K562 (cell line): ENCODE results near the gene CUL2. TPM values are rescaled to one million over a fixed set of nuclear protein-coding genes. Genes with fewer than 3 reads are reported as not detected.
A peak's percentile ranks its signal among the peaks of the same experiment; 100 is the strongest.

Experiments used
- ARNT ChIP-seq, 2 experiments: fragments of 450-650 bp; IDR thresholded peaks; 2 replicates each; pipeline ENCODE4 v1.6.1; 2016; ENCODE audit warnings: mild to moderate bottlenecking in 1 of 2
- E2F3 ChIP-seq: fragments of 250-450 bp; sonication (Bioruptor Pico); IDR thresholded peaks from 2 replicates; pipeline ENCODE4 v1.4.0; 2020; ENCODE audit warnings: mild to moderate bottlenecking
- EGR1 ChIP-seq: fragments of 450-650 bp; conservative IDR thresholded peaks from 2 replicates; pipeline ENCODE4 v1.6.1; 2017; ENCODE audit warnings: mild to moderate bottlenecking
- EWSR1 ChIP-seq: fragments of 450-650 bp; IDR thresholded peaks from 2 replicates; pipeline ENCODE4 v1.6.1; 2018; ENCODE audit warnings: borderline replicate concordance, mild to moderate bottlenecking, low read depth, moderate library complexity; ENCODE audit not compliant: partially characterized antibody
- GABPA ChIP-seq: fragments of 200-800 bp; sonication (Bioruptor generic); conservative IDR thresholded peaks from 2 replicates; pipeline ENCODE4 v1.6.1; 2016; ENCODE audit warnings: low read depth, missing genetic modification characterization, missing compliant biosample characterization
- MEF2A ChIP-seq: IDR thresholded peaks from 2 replicates; pipeline ENCODE4 v1.6.1; 2011; ENCODE audit warnings: low read depth, mild to moderate bottlenecking, low read length, moderate library complexity; ENCODE audit not compliant: control insufficient read depth
- MYC ChIP-seq, 2 experiments: fragments of 250-450 bp in 1 of 2; sonication (Bioruptor Pico) in 1 of 2; IDR thresholded peaks; 2 replicates each; pipeline versions ENCODE4 v1.5.1 to v1.6.1; 2012 to 2021; ENCODE audit warnings: low read depth in 2 of 2, borderline replicate concordance in 1 of 2, improper control_type of control experiment in 1 of 2, low read length in 1 of 2, mild to moderate bottlenecking in 1 of 2, moderate library complexity in 1 of 2
- NR2C2 ChIP-seq, 2 experiments: fragments of 200-800 bp in 1 of 2; sonication (Bioruptor generic) in 1 of 2; sonication (generic) in 1 of 2; formaldehyde crosslinking in 1 of 2; IDR thresholded peaks; 2 replicates each; pipeline versions ENCODE4 v1.6.1 to v1.8.0; 2016 to 2022; ENCODE audit warnings: mild to moderate bottlenecking in 1 of 2, missing compliant biosample characterization in 1 of 2, missing genetic modification characterization in 1 of 2, missing genetic modification reagents in 1 of 2
- RBFOX2 ChIP-seq: fragments of 200-400 bp; formaldehyde crosslinking; IDR thresholded peaks from 2 replicates; pipeline ENCODE4 v1.6.1; 2017; ENCODE audit warnings: low read depth, mild to moderate bottlenecking, low read length, moderate library complexity
- TARDBP ChIP-seq: fragments of 450-650 bp; IDR thresholded peaks from 2 replicates; pipeline ENCODE4 v1.6.1; 2016
- XRCC4 ChIP-seq: IDR thresholded peaks from one replicate; pipeline ENCODE4 v1.6.1; 2011; ENCODE audit not compliant: insufficient read depth, insufficient read length; ENCODE audit errors: extremely low read depth
- ZNF384 ChIP-seq: IDR thresholded peaks from 2 replicates; pipeline ENCODE4 v1.6.1; 2012; ENCODE audit warnings: low read depth, low read length, improper control_type of control experiment
- ZSCAN29 ChIP-seq: fragments of 450-650 bp; IDR thresholded peaks from 2 replicates; pipeline ENCODE4 v1.6.1; 2017
- polyA plus RNA-seq, 8 experiments: library from polyadenylated mRNA; depleted of rRNA in 4 of 8; stranded (reverse) in 5 of 8; unstranded in 3 of 8; fragments of >200 nt; fragmentation: Nextera tagmentation in 2 of 8; fragmentation: Illumina TruSeq in 1 of 8; extraction: Ambion mirVana in 2 of 8; extraction: Trizol in 1 of 8; gene quantifications; 2 replicates each; pipeline versions ENCODE4 v1.2.1 to v1.2.3, GENCODE V29; 2011 to 2014; ENCODE audit warnings: inconsistent platforms in 1 of 8, missing spikeins in 1 of 8
- total RNA-seq, 7 experiments: library from RNA; depleted of rRNA in 6 of 7; stranded (reverse); fragments of >200 nt in 6 of 7; fragmentation: Illumina TruSeq in 2 of 7; extraction: Trizol in 2 of 7; gene quantifications; 2 replicates each; pipeline versions ENCODE4 v1.2.1 to v1.2.3, GENCODE V29; 2011 to 2021; ENCODE audit warnings: low replicate concordance in 1 of 7
- TF ChIP-seq, protein P1 (sequence below), 2 experiments: fragments of 450-650 bp; formaldehyde crosslinking in 1 of 2; IDR thresholded peaks; 2 replicates each; pipeline versions ENCODE4 v1.4.0 to v1.6.1; 2014 to 2020; ENCODE audit warnings: mild to moderate bottlenecking in 2 of 2, borderline replicate concordance in 1 of 2, low read depth in 1 of 2
- TF ChIP-seq, protein P2 (sequence below), 2 experiments: fragments of 250-450 bp in 1 of 2; fragments of 450-650 bp in 1 of 2; sonication (Bioruptor Pico) in 1 of 2; IDR thresholded peaks; 2 replicates each; pipeline versions ENCODE4 v1.6.1 to v1.8.0; 2016 to 2021; ENCODE audit warnings: mild to moderate bottlenecking in 2 of 2, moderate library complexity in 2 of 2, missing compliant biosample characterization in 1 of 2, missing genetic modification characterization in 1 of 2

CUL2 gene
- total and polyA plus RNA-seq, 9 of the 15 experiments (the other 6 are each of a cell fraction or from before 2014, with no cell fraction given), result 17.3 to 46.3 (median 41.2) TPM

DNA sequence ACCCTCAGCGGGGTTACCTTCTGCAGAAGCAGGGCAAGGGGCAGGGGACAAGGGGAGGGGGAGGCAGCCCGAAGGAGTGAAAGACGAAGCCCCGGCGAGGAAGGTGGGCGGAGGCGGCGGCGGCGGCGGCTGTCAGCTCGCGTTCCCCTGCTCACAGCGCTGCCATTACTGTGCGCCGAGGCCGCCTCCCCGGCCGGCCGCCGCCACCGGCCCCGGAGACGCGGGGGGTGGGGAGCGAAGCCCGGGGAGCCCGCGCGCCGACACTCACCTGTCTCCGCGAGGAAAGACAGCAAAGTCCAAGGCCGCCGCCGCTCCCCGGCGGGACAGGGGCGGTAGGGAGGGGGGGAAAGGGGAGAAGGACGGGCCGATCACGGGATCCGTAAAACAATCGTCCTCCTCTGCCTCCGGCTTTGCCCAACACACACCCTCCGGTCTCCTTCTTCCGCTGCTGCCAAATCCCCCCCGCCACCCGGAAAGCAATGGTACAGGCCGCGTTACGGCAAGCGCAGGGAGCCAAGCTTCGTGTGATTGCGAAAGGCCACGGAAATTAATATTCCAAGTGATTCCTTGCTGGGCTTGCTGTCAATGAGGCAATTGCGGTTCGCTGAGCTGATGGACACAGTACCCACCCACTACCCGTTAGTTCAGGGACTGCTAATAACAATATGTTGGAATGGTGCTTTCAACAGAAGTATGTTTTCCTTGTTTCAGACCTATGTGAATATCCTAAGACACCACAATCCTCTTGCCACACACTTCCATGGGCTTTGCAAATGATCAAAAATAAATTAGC lies at the start of gene CUL2 (continued):
- peak; percentile 40 to 50; a peak in 1 of 4 replicates for TF ChIP-seq ARNT (IDR thresholded peaks at IDR 0.05)
- TF ChIP-seq, protein P1, sequence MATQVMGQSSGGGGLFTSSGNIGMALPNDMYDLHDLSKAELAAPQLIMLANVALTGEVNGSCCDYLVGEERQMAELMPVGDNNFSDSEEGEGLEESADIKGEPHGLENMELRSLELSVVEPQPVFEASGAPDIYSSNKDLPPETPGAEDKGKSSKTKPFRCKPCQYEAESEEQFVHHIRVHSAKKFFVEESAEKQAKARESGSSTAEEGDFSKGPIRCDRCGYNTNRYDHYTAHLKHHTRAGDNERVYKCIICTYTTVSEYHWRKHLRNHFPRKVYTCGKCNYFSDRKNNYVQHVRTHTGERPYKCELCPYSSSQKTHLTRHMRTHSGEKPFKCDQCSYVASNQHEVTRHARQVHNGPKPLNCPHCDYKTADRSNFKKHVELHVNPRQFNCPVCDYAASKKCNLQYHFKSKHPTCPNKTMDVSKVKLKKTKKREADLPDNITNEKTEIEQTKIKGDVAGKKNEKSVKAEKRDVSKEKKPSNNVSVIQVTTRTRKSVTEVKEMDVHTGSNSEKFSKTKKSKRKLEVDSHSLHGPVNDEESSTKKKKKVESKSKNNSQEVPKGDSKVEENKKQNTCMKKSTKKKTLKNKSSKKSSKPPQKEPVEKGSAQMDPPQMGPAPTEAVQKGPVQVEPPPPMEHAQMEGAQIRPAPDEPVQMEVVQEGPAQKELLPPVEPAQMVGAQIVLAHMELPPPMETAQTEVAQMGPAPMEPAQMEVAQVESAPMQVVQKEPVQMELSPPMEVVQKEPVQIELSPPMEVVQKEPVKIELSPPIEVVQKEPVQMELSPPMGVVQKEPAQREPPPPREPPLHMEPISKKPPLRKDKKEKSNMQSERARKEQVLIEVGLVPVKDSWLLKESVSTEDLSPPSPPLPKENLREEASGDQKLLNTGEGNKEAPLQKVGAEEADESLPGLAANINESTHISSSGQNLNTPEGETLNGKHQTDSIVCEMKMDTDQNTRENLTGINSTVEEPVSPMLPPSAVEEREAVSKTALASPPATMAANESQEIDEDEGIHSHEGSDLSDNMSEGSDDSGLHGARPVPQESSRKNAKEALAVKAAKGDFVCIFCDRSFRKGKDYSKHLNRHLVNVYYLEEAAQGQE (IDR thresholded peaks at IDR 0.05; ENCODE audit: borderline replicate concordance), result no peak
- TF ChIP-seq, protein P1 (CRISPR knock-in tag; IDR thresholded peaks at IDR 0.05; ENCODE audit: low read depth), result no peak
- no peak for TF ChIP-seq ZSCAN29
- TF ChIP-seq, protein P2, sequence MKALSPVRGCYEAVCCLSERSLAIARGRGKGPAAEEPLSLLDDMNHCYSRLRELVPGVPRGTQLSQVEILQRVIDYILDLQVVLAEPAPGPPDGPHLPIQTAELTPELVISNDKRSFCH (CRISPR knock-in tag; IDR thresholded peaks at IDR 0.05), result no peak
- TF ChIP-seq, protein P2 (tag; IDR thresholded peaks at IDR 0.05), result no peak
- peak; percentile 72 for TF ChIP-seq GABPA (tag)
- 0 out of 2 replicates have a peak, but pooled peaks have one; percentile 28 for TF ChIP-seq NR2C2 (CRISPR knock-in tag; IDR thresholded peaks at IDR 0.05)
- peak; percentile 33; the same call in 1 of the 2 replicates for TF ChIP-seq NR2C2 (tag; IDR thresholded peaks at IDR 0.05)
- peak; percentile 37; the same call in 1 of the 2 replicates for TF ChIP-seq EGR1
- TF ChIP-seq EWSR1, result no peak
- TF ChIP-seq RBFOX2, result peak; percentile 83
- no peak for TF ChIP-seq MEF2A
- peak; percentile 18; the same call in 1 of the 2 replicates for TF ChIP-seq MYC (IDR thresholded peaks at IDR 0.05; ENCODE audit: low read depth, low read length)
- no peak for TF ChIP-seq MYC (CRISPR knock-in tag; IDR thresholded peaks at IDR 0.05; ENCODE audit: borderline replicate concordance, low read depth)
- no peak for TF ChIP-seq TARDBP
- TF ChIP-seq XRCC4, result no peak
- TF ChIP-seq E2F3 (CRISPR knock-in tag), result peak; percentile 61; the same call in 1 of the 2 replicates
- TF ChIP-seq ZNF384, result no peak
